Ecto neural progenitor cell (in vitro differentiated cells): ENCODE measurements around the gene IFRD1.

Experiments
- DNase-seq: peaks from one replicate; pipeline ENCODE4 v3.0.0-alpha.2; 2018; ENCODE audit warnings: low spot score

Gene IFRD1

GRCh38 chr7:112449902-112450806 is at the start of gene IFRD1:
TSS of gene IFRD1 (plus strand) at chr7:112450460. CDS start at chr7:112450689, 229 bp downstream.
- peak; percentile 98 for DNase-seq

- DNase-seq = no peak
Observed at GRCh38 chr7:112404321-112404720, 45.9 kb upstream of the IFRD1 start.

GRCh38 chr7:112405286-112405685 is 45.0 kb upstream of the IFRD1 start:
- DNase-seq = no peak

GRCh38 chr7:112407261-112407660 is 43.0 kb upstream of the IFRD1 start:
- no peak for DNase-seq

- no peak for DNase-seq
Observed at GRCh38 chr7:112410092-112410491, 40.2 kb upstream of the IFRD1 start.

- DNase-seq = no peak
Observed at GRCh38 chr7:112411186-112411795, 39.0 kb upstream of the IFRD1 start.

- DNase-seq = no peak
Observed at GRCh38 chr7:112414855-112415490, 35.3 kb upstream of the IFRD1 start.

- no peak for DNase-seq
Observed at GRCh38 chr7:112416127-112416526, 34.1 kb upstream of the IFRD1 start.

GRCh38 chr7:112419543-112420130 is 30.6 kb upstream of the IFRD1 start:
- DNase-seq = no peak

GRCh38 chr7:112420236-112420861 is 29.9 kb upstream of the IFRD1 start:
- DNase-seq = no peak

- DNase-seq = no peak
Observed at GRCh38 chr7:112421666-112422486, 28.4 kb upstream of the IFRD1 start.

- DNase-seq = peak; percentile 72
Observed at GRCh38 chr7:112422842-112423496, 27.3 kb upstream of the IFRD1 start.

GRCh38 chr7:112423987-112424386 is 26.3 kb upstream of the IFRD1 start:
- DNase-seq = no peak

GRCh38 chr7:112427984-112428383 is 22.3 kb upstream of the IFRD1 start:
- DNase-seq = no peak

- DNase-seq = no peak
Observed at GRCh38 chr7:112428715-112429114, 21.5 kb upstream of the IFRD1 start.

- no peak for DNase-seq
Observed at GRCh38 chr7:112430649-112431048, 19.6 kb upstream of the IFRD1 start.

GRCh38 chr7:112431803-112432202 is 18.5 kb upstream of the IFRD1 start:
- DNase-seq = no peak

- no peak for DNase-seq
Observed at GRCh38 chr7:112433289-112433688, 17.0 kb upstream of the IFRD1 start.

GRCh38 chr7:112437072-112437471 is 13.2 kb upstream of the IFRD1 start:
- DNase-seq = no peak

- no peak for DNase-seq
Observed at GRCh38 chr7:112439476-112439875, 10.8 kb upstream of the IFRD1 start.

GRCh38 chr7:112442210-112442609 is 8.1 kb upstream of the IFRD1 start:
- DNase-seq = no peak
